PC-3 (cell line): ENCODE measurements around the gene BTBD19.

Source experiments
- EZH2 ChIP-seq: fragments of 300-600 bp; sonication (generic); IDR thresholded peaks from one replicate; pipeline ENCODE4 v1.6.1; 2017; ENCODE audit warnings: antibody characterized with exemption, mild to moderate bottlenecking, low read length; ENCODE audit not compliant: unreplicated experiment
- EZH2phosphoT487 ChIP-seq: fragments of 300-600 bp; sonication (generic); IDR thresholded peaks from 2 replicates; pipeline ENCODE4 v1.6.1; 2018; ENCODE audit warnings: mild to moderate bottlenecking, antibody characterized with exemption, low read length, borderline replicate concordance
- TF ChIP-seq, protein P1 (sequence below): fragments of 300-600 bp; sonication (generic); conservative IDR thresholded peaks from 2 replicates; pipeline ENCODE4 v1.5.1; 2017; ENCODE audit warnings: antibody characterized with exemption, low read depth, mild to moderate bottlenecking, low read length

GRCh38 chr1:44826375-44827196, 18.3 kb downstream of the BTBD19 start:
- no peak for TF ChIP-seq EZH2phosphoT487
- no peak for TF ChIP-seq EZH2
- TF ChIP-seq, protein P1, sequence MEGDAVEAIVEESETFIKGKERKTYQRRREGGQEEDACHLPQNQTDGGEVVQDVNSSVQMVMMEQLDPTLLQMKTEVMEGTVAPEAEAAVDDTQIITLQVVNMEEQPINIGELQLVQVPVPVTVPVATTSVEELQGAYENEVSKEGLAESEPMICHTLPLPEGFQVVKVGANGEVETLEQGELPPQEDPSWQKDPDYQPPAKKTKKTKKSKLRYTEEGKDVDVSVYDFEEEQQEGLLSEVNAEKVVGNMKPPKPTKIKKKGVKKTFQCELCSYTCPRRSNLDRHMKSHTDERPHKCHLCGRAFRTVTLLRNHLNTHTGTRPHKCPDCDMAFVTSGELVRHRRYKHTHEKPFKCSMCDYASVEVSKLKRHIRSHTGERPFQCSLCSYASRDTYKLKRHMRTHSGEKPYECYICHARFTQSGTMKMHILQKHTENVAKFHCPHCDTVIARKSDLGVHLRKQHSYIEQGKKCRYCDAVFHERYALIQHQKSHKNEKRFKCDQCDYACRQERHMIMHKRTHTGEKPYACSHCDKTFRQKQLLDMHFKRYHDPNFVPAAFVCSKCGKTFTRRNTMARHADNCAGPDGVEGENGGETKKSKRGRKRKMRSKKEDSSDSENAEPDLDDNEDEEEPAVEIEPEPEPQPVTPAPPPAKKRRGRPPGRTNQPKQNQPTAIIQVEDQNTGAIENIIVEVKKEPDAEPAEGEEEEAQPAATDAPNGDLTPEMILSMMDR: no peak
